Epithelial cell of esophagus (primary cell): Measurements from ENCODE around the gene MLYCD.
"Not testable (repeated sequence)": the region's sequence is repeated elsewhere in the genome, so short reads cannot be mapped to it uniquely, and the experiment has no call there.

Experiments
- DNase-seq: peaks from one replicate; pipeline ENCODE4 v3.0.0; 2010; ENCODE audit warnings: low read depth
- H3K4me3 ChIP-seq: 2 replicates; pipeline ENCODE4 v1.5.1; 2011; ENCODE audit warnings: mild to moderate bottlenecking, low read length, control low read depth
- CTCF ChIP-seq: IDR thresholded peaks from 2 replicates; pipeline ENCODE4 v1.5.1; 2011; ENCODE audit warnings: low read depth, mild to moderate bottlenecking, low read length, control low read depth, inconsistent platforms; ENCODE audit not compliant: insufficient read depth; ENCODE audit errors: missing control alignments

Gene MLYCD

DNA sequence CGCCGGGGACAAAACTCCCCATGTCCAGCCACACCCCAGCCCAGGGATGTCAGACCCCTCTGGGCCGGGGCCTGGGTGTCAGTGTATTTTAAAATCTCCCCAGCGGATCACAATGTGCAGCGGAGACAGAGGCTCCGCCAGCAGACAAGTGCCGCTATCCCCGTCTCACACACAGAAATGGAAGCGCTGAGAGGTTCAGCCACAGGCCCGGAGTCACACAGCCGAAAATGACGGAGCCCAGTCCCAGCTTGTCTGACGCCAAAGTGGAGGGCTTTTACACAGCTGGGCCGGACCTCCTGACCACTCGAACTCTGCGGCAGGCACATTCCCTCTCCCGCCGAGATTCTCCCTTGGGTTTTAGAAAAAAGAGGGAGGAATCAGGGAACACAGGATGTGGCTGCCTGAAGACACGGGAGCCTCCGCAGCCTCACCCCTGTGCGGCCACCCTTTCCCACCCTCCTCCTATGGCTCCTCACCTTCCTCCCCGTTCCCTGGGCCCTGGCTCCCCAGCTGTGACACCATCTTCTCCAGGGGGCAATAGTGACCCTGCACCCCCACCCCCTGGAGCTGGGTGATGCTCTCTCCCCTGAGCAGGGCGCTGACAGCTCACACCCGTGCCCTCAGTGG, 47.4 kb downstream of the MLYCD start:
- DNase-seq: no peak
- no peak overlapping the region for H3K4me3 ChIP-seq
- TF ChIP-seq CTCF: no peak

GRCh38 chr16:83946781-83947566, 48.1 kb downstream of the MLYCD start:
- no peak for DNase-seq
- TF ChIP-seq CTCF: no peak
- H3K4me3 ChIP-seq: no peak overlapping the region

GRCh38 chr16:83947642-83948234, 48.8 kb downstream of the MLYCD start:
- TF ChIP-seq CTCF: no peak
- no peak overlapping the region for H3K4me3 ChIP-seq
- DNase-seq: no peak

- H3K4me3 ChIP-seq: no peak overlapping the region
- TF ChIP-seq CTCF: no peak
- DNase-seq: no peak
Observed at GRCh38 chr16:83948914-83949723, 50.2 kb downstream of the MLYCD start.

DNA sequence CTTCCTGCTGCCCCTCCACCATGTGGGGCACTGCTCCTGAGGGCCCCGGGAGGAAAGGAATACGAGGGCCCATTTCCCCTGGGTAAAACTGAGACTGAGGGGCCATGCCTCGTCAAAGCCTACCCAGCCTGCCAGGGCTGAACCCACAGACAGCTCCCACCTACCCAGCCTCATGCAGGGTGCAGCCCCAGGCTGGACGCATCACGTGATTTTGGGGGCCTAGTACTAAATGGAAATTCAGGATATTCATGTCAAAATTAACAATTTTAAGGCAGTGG, 50.7 kb downstream of the MLYCD start:
- DNase-seq: no peak
- TF ChIP-seq CTCF: no peak
- H3K4me3 ChIP-seq: no peak overlapping the region

GRCh38 chr16:83950862-83951399, 52.0 kb downstream of the MLYCD start:
- DNase-seq, H3K4me3 ChIP-seq: not testable (repeated sequence)

- H3K4me3 ChIP-seq: no peak overlapping the region
- TF ChIP-seq CTCF: no peak
- no peak for DNase-seq
Observed at GRCh38 chr16:83951544-83951943, 52.6 kb downstream of the MLYCD start.
